HG03039 (cell line): ENCODE data around the gene BHMT2.

Experiments
- ATAC-seq: cut with Tn5 transposase; IDR thresholded peaks from one replicate; pipeline ENCODE4 v1.9.1; 2021; ENCODE audit warnings: mild to moderate bottlenecking, moderate library complexity; ENCODE audit not compliant: unreplicated experiment

BHMT2 gene

GRCh38 chr5:79069488-79070349 lies at the start of gene BHMT2, which contains the start of gene DMGDH:
Gene BHMT2 (plus strand): TSS chr5:79069767. CDS start chr5:79069783, 16 bp downstream.
Gene DMGDH (minus strand): TSS chr5:79069674. CDS start chr5:79069620, 54 bp downstream.
- no peak for ATAC-seq

GRCh38 chr5:79020861-79021561 lies 48.6 kb upstream of the BHMT2 start:
- no peak for ATAC-seq

- no peak for ATAC-seq
Observed at GRCh38 chr5:79021753-79022152, 47.8 kb upstream of the BHMT2 start.

DNA sequence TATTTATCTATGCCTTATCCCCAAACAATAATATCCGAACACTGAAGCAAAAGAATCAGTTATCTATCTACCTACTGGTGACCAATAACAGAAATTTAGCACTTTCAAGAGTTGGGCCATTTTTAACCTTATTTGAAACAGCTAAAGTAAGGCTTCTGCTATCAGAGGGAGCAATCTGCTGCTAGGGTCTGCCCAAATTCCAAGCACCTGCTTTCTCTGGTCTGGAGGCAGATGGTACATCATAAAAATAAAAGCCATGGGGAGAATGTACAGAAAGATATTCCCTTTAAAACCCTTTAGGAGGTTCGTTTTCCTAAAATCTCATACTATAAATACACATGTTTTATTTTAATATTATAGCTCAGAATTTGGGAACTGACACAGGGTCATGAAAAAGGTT lies 46.8 kb upstream of the BHMT2 start:
- ATAC-seq: no peak

DNA sequence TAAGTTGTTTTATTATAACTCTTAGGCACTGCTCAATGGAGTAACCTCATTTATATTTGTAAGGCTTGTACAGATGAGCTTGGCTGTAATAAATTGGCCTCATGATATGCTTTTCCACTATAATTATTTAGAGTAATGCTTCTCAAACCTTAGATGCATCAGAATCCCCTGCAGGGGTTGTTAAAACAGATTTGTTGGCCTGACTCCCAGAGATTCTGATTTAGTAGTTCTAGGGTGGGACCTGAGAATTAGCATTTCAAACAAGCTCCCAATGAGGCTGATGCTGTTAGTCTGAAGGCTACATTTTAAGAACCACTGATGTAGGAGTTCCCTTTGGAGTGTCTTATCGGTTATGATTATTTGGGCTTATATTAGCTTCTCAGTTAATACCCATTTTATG lies 46.2 kb upstream of the BHMT2 start:
- no peak for ATAC-seq

- ATAC-seq: no peak
Observed at GRCh38 chr5:79023947-79024346, 45.6 kb upstream of the BHMT2 start.

- ATAC-seq: no peak
Observed at GRCh38 chr5:79025054-79025472, 44.5 kb upstream of the BHMT2 start.

DNA sequence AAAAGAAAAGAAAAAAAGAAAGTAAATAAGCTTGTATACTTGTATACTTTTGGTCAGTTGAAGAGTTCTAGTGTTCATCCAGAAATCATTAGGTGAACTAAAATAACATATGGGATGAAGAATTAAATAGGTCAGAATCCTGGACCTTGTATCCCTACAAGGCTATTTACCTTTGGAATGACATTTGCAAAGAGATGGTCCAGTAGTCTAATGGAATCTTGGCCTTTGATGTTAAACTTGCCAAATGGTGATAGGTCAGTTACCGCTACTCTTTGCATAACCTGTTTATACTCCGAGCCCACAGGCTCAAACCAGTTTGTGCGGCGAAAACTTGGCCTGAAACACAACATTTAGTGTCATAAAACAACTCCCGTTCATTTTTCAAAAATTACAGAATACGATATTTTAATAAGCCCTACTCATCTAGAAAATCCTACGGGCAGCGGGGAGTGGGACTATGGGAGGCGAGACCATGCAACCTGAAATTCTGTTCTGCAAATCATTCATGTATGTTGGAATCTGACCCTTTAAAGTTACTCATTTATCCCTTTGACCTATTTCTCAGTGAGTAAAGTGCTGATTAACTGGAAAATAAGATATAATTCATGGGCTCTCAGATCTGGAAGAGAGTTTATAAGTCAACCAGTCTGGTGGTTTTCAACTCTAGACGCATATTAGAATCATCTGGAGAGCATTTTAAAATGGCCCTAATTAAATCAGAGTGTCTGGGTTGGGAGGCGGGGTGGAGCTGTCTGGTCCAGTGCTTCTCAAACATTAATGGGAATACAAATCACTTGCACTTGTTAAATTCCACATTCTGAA lies 38.7 kb upstream of the BHMT2 start:
- no peak for ATAC-seq

DNA sequence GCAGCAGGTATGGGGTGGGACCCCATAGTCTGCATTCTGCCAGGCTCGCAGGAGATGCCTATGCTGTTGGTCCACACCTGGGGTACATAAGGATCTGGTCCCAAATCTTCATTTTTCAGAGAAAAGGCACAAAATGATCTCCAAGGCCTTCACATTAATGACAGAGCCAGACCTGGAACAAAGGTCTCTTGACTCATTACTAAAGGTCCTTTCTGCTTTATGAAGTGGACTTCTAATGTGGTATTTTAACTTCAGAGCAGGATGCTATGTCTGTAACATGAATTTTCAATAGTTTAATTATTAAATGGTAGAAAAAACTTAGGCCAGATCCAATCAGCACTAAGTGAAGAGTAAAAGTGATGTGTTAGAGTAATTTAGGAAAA lies 38.1 kb upstream of the BHMT2 start:
- no peak for ATAC-seq

GRCh38 chr5:79032031-79032695 lies 37.4 kb upstream of the BHMT2 start:
- no peak for ATAC-seq

GRCh38 chr5:79032782-79033181 lies 36.8 kb upstream of the BHMT2 start:
- ATAC-seq: no peak

GRCh38 chr5:79035237-79035636 lies 34.3 kb upstream of the BHMT2 start:
- ATAC-seq: no peak

- ATAC-seq: no peak
Observed at GRCh38 chr5:79036769-79037168, 32.8 kb upstream of the BHMT2 start.

GRCh38 chr5:79042188-79042587 lies 27.4 kb upstream of the BHMT2 start:
- ATAC-seq: no peak

DNA sequence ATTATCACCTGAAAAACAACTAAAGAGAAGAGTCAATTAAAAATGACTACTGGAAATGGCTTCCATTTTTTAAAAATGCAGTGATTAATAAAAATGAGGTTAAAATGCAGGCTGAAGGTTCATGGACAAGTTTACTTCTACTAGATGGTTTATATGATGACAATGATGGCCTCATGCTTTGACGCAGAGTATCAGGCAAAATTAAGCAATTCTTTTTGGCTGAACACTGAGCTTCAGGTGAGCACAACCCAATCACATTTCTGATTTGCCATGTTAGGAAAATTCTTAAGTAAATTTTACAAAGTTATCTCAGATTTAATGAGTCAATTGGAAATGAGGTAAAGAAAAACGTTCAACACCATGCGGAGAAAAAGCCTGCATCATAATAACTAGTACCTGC lies 22.4 kb upstream of the BHMT2 start:
- no peak for ATAC-seq

- ATAC-seq: no peak
Observed at GRCh38 chr5:79048437-79048836, 21.1 kb upstream of the BHMT2 start.

GRCh38 chr5:79050498-79050897 lies 19.1 kb upstream of the BHMT2 start:
- ATAC-seq: no peak

DNA sequence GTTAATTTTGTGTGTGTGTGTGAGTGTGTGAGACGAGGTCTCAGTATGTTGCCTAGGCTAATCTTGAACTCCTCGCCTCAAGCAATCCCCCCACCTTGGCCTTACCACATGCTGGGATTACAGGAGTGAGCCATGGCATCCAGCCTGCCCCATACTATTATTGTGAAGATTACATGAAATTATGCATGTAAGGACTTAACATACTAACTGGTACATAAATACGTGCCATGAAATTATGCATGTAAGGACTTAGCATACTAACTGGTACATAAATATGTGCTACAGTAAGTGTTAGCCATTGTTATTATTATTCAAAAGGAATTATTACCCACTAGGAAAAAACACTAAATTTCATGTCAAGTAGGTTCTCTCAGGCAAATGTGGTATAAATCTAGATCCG lies 16.2 kb upstream of the BHMT2 start:
- no peak for ATAC-seq

DNA sequence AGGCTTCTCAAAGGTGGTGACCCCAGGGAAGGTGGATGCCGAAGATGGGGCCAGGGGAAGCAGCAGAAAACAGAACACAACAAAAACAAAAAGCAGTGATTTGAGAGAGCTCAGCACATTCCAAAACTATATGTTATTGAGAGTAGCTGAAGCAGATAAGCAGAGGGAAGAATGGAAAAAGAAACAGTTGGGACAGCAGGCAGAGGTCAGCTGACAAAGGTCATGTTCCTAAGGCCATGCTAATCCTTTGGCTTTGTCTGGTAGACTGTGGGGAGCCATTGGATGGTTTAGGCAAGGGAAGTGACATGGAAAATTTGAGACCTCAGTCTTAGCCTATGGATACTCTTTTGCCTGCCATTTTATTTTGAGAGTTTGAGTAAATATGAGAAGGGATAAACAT lies 14.6 kb upstream of the BHMT2 start:
- no peak for ATAC-seq

DNA sequence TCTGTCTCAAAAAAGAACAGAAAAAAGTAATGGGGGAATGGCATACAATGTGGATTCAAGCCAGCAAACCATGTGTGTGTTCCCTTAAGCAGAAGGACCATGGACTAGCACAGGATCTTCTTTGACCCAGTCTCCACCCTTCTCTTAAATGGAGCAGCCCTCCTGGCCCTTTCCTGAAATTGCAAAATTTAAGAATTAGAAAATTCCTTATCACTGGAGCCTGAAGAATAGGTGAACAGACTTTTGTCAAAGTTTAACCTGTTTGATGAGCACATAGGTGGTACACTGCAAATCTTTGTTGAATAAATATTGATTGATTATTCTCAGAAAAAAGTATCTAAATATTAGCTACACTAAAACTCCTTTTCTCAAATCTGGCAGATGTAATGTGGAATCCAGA lies 12.7 kb upstream of the BHMT2 start:
- ATAC-seq: no peak

DNA sequence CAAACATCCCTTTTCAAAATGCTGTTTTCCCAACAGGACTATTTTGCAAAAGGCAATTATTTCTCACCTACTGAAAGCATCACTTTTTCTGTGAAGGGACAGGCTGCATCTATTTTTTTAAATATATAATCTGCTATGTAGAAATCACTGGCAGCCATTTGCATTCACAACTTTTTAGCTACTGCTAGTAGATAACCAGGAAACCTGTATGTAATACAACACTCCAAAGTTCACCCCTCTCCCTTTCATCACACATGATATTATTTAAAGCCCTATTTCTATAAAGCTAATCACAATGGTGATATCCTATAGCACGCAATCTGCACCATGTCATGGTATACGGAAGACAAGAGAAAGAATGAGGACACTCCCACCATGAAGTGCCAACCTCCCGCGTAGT lies 9.9 kb upstream of the BHMT2 start:
- no peak for ATAC-seq
